Calu3 (cell line): ENCODE measurements around the gene CLDN10. TPM values are rescaled to one million over a fixed set of nuclear protein-coding genes. Genes with fewer than 3 reads are reported as not detected.

ENCODE experiments used
- BruUV-seq: library from RNA; stranded (reverse); fragments of 400-500 nt; replicated peaks from 2 replicates; lab custom pipeline; 2021; lab: Mats Ljungman, UMichigan
- CTCF ChIA-PET: fragments of 300-600 bp; sonication (Branson Sonifier 250); formaldehyde crosslinking; loops from one replicate; lab custom pipeline; 2022; ENCODE audit warnings: antibody characterized with exemption; lab: Charles Lee
- DNase-seq: peaks from one replicate; pipeline ENCODE4 v3.0.0; 2022
- H3K27ac Mint-ChIP-seq: one replicate; pipeline ENCODE4 v1.8.0; 2022; ENCODE audit warnings: mixed read lengths; ENCODE audit not compliant: unreplicated experiment
- H3K27me3 Mint-ChIP-seq: one replicate; pipeline ENCODE4 v1.8.0; 2022; ENCODE audit warnings: mixed read lengths; ENCODE audit not compliant: unreplicated experiment
- H3K36me3 Mint-ChIP-seq: one replicate; pipeline ENCODE4 v1.8.0; 2022; ENCODE audit warnings: mild to moderate bottlenecking, moderate library complexity, mixed read lengths; ENCODE audit not compliant: insufficient read depth, unreplicated experiment
- H3K4me1 Mint-ChIP-seq: one replicate; pipeline ENCODE4 v1.8.0; 2022; ENCODE audit warnings: mild to moderate bottlenecking, low read depth, mixed read lengths; ENCODE audit not compliant: unreplicated experiment
- H3K4me3 Mint-ChIP-seq: one replicate; pipeline ENCODE4 v1.8.0; 2022; ENCODE audit warnings: mild to moderate bottlenecking, low read depth, moderate library complexity, mixed read lengths; ENCODE audit not compliant: unreplicated experiment
- H3K9me3 Mint-ChIP-seq: one replicate; pipeline ENCODE4 v1.8.0; 2022; ENCODE audit warnings: low read depth, mixed read lengths; ENCODE audit not compliant: unreplicated experiment
- CTCF ChIP-seq: fragments of 200-600 bp; IDR thresholded peaks from one replicate; pipeline ENCODE4 v1.8.0; 2022; ENCODE audit warnings: antibody characterized with exemption; ENCODE audit not compliant: unreplicated experiment
- intact Hi-C: fragments of 100-400 bp; cut with micrococcal nuclease; formaldehyde crosslinking; loops from one replicate; pipeline ENCODE4 v1.10.0; 2022; ENCODE audit not compliant: unreplicated experiment
- total RNA-seq: library from RNA; stranded (reverse); gene quantifications from 2 replicates; pipeline ENCODE4 v1.2.3, GENCODE V29; 2022

The CLDN10 gene
- total RNA-seq, 1 experiment from 2014 or later, result 55.0 TPM

- BruUV-seq, result no TSS peak
- Mint-ChIP-seq H3K27ac (peak overlapping the region; percentile 47), H3K4me3 (no peak overlapping the region), H3K27me3 (no peaks in the 10 kb centered on the region), H3K9me3 (no peaks in the 10 kb centered on the region), H3K36me3 (peaks cover 17% of the 10 kb centered on the region), H3K4me1 (peaks cover 33% of the 10 kb centered on the region)
- intact Hi-C loops, result no loop called here
- no peak for DNase-seq
- CTCF ChIA-PET, result interaction anchor here (1.3 kb wide), 1 partner anchor 10 kb away, joined by 4 read pairs; no protein-coding TSS in a partner anchor
- TF ChIP-seq CTCF, result no peak
These were observed 52.0 kb downstream of the CLDN10 start for GRCh38 chr13:95604556-95604915.

- H3K36me3 Mint-ChIP-seq, result peaks cover 17% of the 10 kb centered on the region
- TF ChIP-seq CTCF, result no peak
- DNase-seq, result peak; percentile 23
- peaks cover 33% of the 10 kb centered on the region for H3K4me1 Mint-ChIP-seq
- BruUV-seq, result no TSS peak
- H3K9me3 Mint-ChIP-seq, result no peaks in the 10 kb centered on the region
- CTCF ChIA-PET, result no interaction called here
- intact Hi-C loops, result no loop called here
- H3K27ac Mint-ChIP-seq, result peak overlapping the region; percentile 85
- no peak overlapping the region for H3K4me3 Mint-ChIP-seq
- no peaks in the 10 kb centered on the region for H3K27me3 Mint-ChIP-seq
These were observed 53.1 kb downstream of the CLDN10 start for GRCh38 chr13:95605448-95606125.

GRCh38 chr13:95607366-95607765, 54.8 kb downstream of the CLDN10 start:
- H3K4me3 Mint-ChIP-seq, result no peak overlapping the region
- no peak overlapping the region for H3K27ac Mint-ChIP-seq
- peaks cover 17% of the 10 kb centered on the region for H3K36me3 Mint-ChIP-seq
- no peaks in the 10 kb centered on the region for H3K27me3 Mint-ChIP-seq
- CTCF ChIA-PET, result no interaction called here
- peaks cover 33% of the 10 kb centered on the region for H3K4me1 Mint-ChIP-seq
- no peak for DNase-seq
- intact Hi-C loops, result no loop called here
- no peaks in the 10 kb centered on the region for H3K9me3 Mint-ChIP-seq
- no peak for TF ChIP-seq CTCF
- BruUV-seq, result no TSS peak

GRCh38 chr13:95608640-95609323, 56.3 kb downstream of the CLDN10 start:
- Mint-ChIP-seq H3K4me3 (no peak overlapping the region), H3K27me3 (no peaks in the 10 kb centered on the region), H3K27ac (no peak overlapping the region), H3K9me3 (no peaks in the 10 kb centered on the region), H3K4me1 (peaks cover 31% of the 10 kb centered on the region), H3K36me3 (peaks cover 17% of the 10 kb centered on the region)
- CTCF ChIA-PET, result no interaction called here
- DNase-seq, result no peak
- TF ChIP-seq CTCF, result no peak
- BruUV-seq, result no TSS peak
- intact Hi-C loops, result no loop called here
